Prostate gland (tissue), 2 donors: ENCODE results near the gene PNMA8A.

Experiments
- POLR2A ChIP-seq: fragments of 450-650 bp; IDR thresholded peaks from one replicate; pipeline ENCODE4 v1.6.1; 2016; ENCODE audit warnings: antibody characterized with exemption, mild to moderate bottlenecking
- TF ChIP-seq, protein P1 (sequence below), 4 experiments: fragments of 200-600 bp in 2 of 4; fragments of 450-650 bp in 2 of 4; sonication (generic) in 2 of 4; IDR thresholded peaks; 1 replicate in 3 of 4; 2 replicates in 1 of 4; pipeline ENCODE4 v1.5.1; 2016 to 2019; ENCODE audit warnings: antibody characterized with exemption in 4 of 4, mild to moderate bottlenecking in 2 of 4, moderate library complexity in 2 of 4

DNA sequence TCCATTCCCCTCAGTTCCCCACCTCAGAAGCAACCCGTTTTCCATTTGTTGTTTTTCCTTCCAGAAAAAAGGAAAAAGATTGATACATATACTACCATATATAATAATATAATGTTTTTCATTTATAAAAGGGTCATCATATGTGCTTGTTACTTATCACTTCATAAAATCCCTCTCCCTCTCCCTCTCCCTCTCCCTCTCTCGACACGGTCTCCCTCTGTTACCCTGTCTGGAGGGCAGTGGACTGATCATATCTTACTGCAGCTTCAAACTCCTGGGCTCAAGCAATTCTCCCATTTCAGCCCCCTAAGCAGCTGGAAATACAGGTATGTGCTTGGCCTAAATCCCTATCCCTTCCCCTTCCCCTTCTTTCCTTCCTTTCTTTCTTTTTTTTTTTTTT lies 17.1 kb downstream of the PNMA8A start:
- no peak for TF ChIP-seq POLR2A
- TF ChIP-seq, protein P1, sequence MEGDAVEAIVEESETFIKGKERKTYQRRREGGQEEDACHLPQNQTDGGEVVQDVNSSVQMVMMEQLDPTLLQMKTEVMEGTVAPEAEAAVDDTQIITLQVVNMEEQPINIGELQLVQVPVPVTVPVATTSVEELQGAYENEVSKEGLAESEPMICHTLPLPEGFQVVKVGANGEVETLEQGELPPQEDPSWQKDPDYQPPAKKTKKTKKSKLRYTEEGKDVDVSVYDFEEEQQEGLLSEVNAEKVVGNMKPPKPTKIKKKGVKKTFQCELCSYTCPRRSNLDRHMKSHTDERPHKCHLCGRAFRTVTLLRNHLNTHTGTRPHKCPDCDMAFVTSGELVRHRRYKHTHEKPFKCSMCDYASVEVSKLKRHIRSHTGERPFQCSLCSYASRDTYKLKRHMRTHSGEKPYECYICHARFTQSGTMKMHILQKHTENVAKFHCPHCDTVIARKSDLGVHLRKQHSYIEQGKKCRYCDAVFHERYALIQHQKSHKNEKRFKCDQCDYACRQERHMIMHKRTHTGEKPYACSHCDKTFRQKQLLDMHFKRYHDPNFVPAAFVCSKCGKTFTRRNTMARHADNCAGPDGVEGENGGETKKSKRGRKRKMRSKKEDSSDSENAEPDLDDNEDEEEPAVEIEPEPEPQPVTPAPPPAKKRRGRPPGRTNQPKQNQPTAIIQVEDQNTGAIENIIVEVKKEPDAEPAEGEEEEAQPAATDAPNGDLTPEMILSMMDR (IDR thresholded peaks at IDR 0.05), result no peak
